ENCODE data around the gene CHI3L1.

CHI3L1 gene

DNA sequence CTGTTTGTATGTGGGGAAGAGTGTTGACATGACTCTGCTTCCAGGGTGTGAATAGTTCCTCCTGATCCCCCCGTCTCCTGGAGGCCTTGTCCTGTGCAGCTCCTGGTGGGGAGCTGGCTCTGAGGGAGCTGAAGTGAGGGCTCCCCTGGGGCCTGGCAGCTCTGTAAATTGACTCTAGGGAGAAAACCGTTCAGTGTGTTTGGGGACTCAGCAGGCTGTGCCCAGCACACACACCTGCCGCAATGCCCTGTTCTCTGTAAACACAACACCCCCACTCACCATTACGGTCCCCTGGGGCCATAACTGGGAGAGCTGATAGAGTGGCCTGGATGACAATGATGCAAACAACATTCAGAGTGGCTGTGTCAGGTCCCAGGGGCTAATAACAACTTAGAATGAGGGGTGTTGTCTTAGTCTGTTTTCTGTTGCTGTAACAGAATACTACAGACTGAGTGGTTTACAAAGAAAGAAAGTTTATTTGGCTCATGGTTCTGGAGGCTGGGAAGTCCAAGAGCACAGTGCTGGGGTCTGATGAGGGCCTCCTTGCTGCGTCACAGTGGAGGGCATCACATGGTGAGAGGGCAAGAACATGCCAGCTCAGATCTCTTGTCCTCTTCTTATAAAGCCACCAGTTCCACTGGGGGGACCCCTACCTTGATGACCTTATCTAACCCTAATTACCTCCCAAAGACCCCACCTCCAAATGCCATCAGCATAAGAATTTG is 43.7 kb downstream of the CHI3L1 start:
- no peak overlapping the region for H3K27ac ChIP-seq (ENCODE audit: insufficient read depth in 1 of 2, low read depth in 1 of 2, low read length in 2 of 2, poor library complexity in 1 of 2, severe bottlenecking in 2 of 2)
- no peaks in the 10 kb centered on the region for H3K4me1 ChIP-seq (ENCODE audit: control extremely low read depth in 1 of 4, control insufficient read depth in 4 of 4, insufficient read depth in 4 of 4, low read length in 3 of 4)
- peaks cover 0 to 7% (median 0%) of the 10 kb centered on the region in 5 experiments for H3K27me3 ChIP-seq (replicated peaks in 2 of 5; ENCODE audit: control insufficient read depth in 4 of 5, insufficient read depth in 5 of 5, low read length in 4 of 5)
- ChIA-PET POLR2A (no interaction called here), CTCF (interaction anchor here (1.0 to 2.1 kb wide), 3 partner anchors 16 to 28 kb away, joined by 3 to 5 read pairs (median 4); no protein-coding TSS in a partner anchor)
- 92% methylated on average over 2 of the region's 5 CpGs for WGBS (ENCODE audit: insufficient coverage)
- H3K36me3 ChIP-seq (ENCODE audit: control insufficient read depth in 4 of 4, insufficient read depth in 4 of 4, low read length in 3 of 4) = no peaks in the 10 kb centered on the region
- DNase-seq = no peak
- H3K9me3 ChIP-seq (ENCODE audit: control extremely low read depth in 1 of 5, control insufficient read depth in 4 of 5, insufficient read depth in 2 of 5, low read depth in 1 of 5, low read length in 4 of 5) = peaks cover 0 to 2% (median 0%) of the 10 kb centered on the region in 5 experiments
- H3K4me3 ChIP-seq (ENCODE audit: control insufficient read depth in 1 of 7, extremely low read depth in 1 of 7, insufficient read depth in 4 of 7, low read depth in 2 of 7, low read length in 6 of 7) = no peak overlapping the region

DNA sequence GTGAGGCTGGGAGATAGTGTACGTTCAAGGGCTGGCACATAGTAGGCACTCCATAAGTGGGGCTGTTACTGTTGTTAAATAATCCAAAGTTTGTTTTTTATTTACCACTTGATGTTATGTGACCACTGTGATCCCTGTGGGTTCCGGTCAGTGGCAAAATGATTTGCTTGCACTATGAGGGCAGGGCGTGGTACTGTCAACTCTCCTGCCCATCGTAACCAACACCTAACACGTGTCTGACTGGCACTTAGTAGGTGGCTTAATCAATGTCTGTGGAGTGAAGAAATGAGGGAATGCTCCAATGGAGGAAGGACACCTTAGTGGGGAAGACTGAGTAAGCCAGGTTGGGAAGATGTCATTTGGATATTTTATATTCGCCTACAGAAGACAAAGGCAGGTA is 44.4 kb downstream of the CHI3L1 start:
- DNase-seq = no peak
- H3K9me3 ChIP-seq (ENCODE audit: control extremely low read depth in 1 of 5, control insufficient read depth in 4 of 5, insufficient read depth in 2 of 5, low read depth in 1 of 5, low read length in 4 of 5) = peaks cover 0 to 2% (median 0%) of the 10 kb centered on the region in 5 experiments
- no peak overlapping the region for H3K4me3 ChIP-seq (ENCODE audit: control insufficient read depth in 1 of 7, extremely low read depth in 1 of 7, insufficient read depth in 4 of 7, low read depth in 2 of 7, low read length in 6 of 7)
- H3K36me3 ChIP-seq (ENCODE audit: control insufficient read depth in 4 of 4, insufficient read depth in 4 of 4, low read length in 3 of 4) = no peaks in the 10 kb centered on the region
- no peak overlapping the region for H3K27ac ChIP-seq (ENCODE audit: insufficient read depth in 1 of 2, low read depth in 1 of 2, low read length in 2 of 2, poor library complexity in 1 of 2, severe bottlenecking in 2 of 2)
- H3K4me1 ChIP-seq (ENCODE audit: control extremely low read depth in 1 of 4, control insufficient read depth in 4 of 4, insufficient read depth in 4 of 4, low read length in 3 of 4) = no peaks in the 10 kb centered on the region
- 94% methylated on average over 5 of the region's 6 CpGs for WGBS (ENCODE audit: insufficient coverage)
- CTCF ChIA-PET = interaction anchor here (1.0 to 2.1 kb wide), 2 partner anchors 24 to 29 kb away, joined by 3 to 5 read pairs; no protein-coding TSS in a partner anchor
- peaks cover 0 to 7% (median 2%) of the 10 kb centered on the region in 5 experiments for H3K27me3 ChIP-seq (replicated peaks in 2 of 5; ENCODE audit: control insufficient read depth in 4 of 5, insufficient read depth in 5 of 5, low read length in 4 of 5)
- POLR2A ChIA-PET = no interaction called here

DNA sequence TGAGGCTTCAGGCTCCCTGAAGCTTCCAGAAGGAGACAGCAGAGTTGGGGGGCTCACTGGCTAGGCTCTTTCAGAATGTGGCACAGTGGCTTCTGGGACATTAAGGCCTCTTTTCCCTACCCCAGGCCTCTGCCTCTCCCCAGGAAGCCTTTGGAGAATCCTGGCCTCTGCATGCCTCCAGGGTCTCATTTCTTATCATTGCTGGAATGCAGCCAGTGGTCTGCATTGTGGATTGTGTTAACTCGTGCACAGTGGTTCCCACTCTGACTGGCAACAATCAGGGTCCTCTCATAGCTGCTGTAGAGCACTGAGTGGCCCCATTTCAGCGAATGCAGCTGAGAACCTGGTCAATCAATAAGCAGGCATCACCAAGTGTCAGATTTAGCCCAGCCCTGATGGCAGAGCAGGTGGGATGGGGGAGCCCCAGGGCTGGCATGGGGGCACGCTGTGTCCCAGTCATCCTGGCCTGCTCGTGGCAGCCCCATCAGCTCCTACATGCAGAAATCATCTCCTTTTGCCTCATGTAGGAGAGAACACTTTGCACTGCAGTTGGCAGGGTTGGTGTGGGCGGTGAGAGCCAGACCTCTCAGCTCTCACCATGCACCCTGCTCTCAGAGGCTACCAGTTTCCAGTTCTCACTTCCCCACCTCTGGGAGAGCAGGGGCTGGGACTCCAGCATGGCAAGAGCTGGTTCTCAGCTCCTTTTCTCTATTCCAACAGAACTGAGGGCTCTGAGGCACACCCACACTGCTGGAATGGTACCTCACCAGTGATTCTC is 45.6 kb downstream of the CHI3L1 start:
- H3K36me3 ChIP-seq (ENCODE audit: control insufficient read depth in 4 of 4, insufficient read depth in 4 of 4, low read length in 3 of 4) = no peaks in the 10 kb centered on the region
- ChIA-PET CTCF (interaction anchor here (0.7 to 2.3 kb wide), 4 partner anchors 9 to 30 kb away, joined by 3 to 6 read pairs (median 5); no protein-coding TSS in a partner anchor), POLR2A (no interaction called here)
- H3K4me1 ChIP-seq (ENCODE audit: control extremely low read depth in 1 of 4, control insufficient read depth in 4 of 4, insufficient read depth in 4 of 4, low read length in 3 of 4) = peaks cover 4 to 7% (median 7%) of the 10 kb centered on the region in 4 experiments
- peaks cover 0 to 2% (median 0%) of the 10 kb centered on the region in 5 experiments for H3K9me3 ChIP-seq (ENCODE audit: control extremely low read depth in 1 of 5, control insufficient read depth in 4 of 5, insufficient read depth in 2 of 5, low read depth in 1 of 5, low read length in 4 of 5)
- peaks cover 0 to 7% (median 3%) of the 10 kb centered on the region in 5 experiments for H3K27me3 ChIP-seq (replicated peaks in 2 of 5; ENCODE audit: control insufficient read depth in 4 of 5, insufficient read depth in 5 of 5, low read length in 4 of 5)
- 89% methylated on average over 4 of the region's 5 CpGs for WGBS (ENCODE audit: insufficient coverage)
- H3K27ac ChIP-seq (ENCODE audit: insufficient read depth in 1 of 2, low read depth in 1 of 2, low read length in 2 of 2, poor library complexity in 1 of 2, severe bottlenecking in 2 of 2) = no peak overlapping the region
- no peak overlapping the region for H3K4me3 ChIP-seq (ENCODE audit: control insufficient read depth in 1 of 7, extremely low read depth in 1 of 7, insufficient read depth in 4 of 7, low read depth in 2 of 7, low read length in 6 of 7)
- no peak for DNase-seq

DNA sequence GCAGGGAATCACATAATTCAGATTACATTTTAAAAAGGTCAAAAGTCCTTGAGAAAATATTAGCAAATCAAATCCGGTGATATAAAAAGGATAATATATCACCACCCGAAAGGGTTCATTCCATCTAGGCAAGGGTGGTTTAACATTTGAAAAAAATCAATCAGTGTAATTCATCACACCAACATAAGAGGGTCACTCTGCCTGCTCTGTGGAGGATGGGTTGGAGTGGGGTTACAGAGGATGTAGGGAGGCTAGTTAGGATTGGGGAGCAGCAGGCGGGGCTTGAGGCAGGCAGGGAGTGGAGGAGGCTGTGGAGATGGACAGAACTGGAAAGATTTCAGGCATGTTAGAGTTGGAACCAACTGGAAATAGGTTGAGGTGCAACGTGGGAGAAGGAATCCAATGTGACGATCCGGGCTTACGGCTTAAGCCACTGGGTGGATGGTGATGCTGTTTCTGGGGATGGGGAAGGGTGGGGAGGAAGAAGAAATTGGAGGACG is 46.5 kb downstream of the CHI3L1 start:
- POLR2A ChIA-PET = no interaction called here
- H3K27ac ChIP-seq (ENCODE audit: insufficient read depth in 1 of 2, low read depth in 1 of 2, low read length in 2 of 2, poor library complexity in 1 of 2, severe bottlenecking in 2 of 2) = no peak overlapping the region
- no peaks in the 10 kb centered on the region for H3K36me3 ChIP-seq (ENCODE audit: control insufficient read depth in 4 of 4, insufficient read depth in 4 of 4, low read length in 3 of 4)
- H3K27me3 ChIP-seq (replicated peaks in 2 of 5; ENCODE audit: control insufficient read depth in 4 of 5, insufficient read depth in 5 of 5, low read length in 4 of 5) = peaks cover 0 to 7% (median 3%) of the 10 kb centered on the region in 5 experiments
- H3K4me1 ChIP-seq (ENCODE audit: control extremely low read depth in 1 of 4, control insufficient read depth in 4 of 4, insufficient read depth in 4 of 4, low read length in 3 of 4) = peaks cover 4 to 15% (median 10%) of the 10 kb centered on the region in 4 experiments
- H3K9me3 ChIP-seq (ENCODE audit: control extremely low read depth in 1 of 5, control insufficient read depth in 4 of 5, insufficient read depth in 2 of 5, low read depth in 1 of 5, low read length in 4 of 5) = peaks cover 0 to 2% (median 0%) of the 10 kb centered on the region in 5 experiments
- CTCF ChIA-PET = interaction anchor here (1.5 to 2.3 kb wide), 3 partner anchors 9 to 31 kb away, joined by 4 to 6 read pairs (median 6); no protein-coding TSS in a partner anchor
- no peak for DNase-seq
- H3K4me3 ChIP-seq (ENCODE audit: control insufficient read depth in 1 of 7, extremely low read depth in 1 of 7, insufficient read depth in 4 of 7, low read depth in 2 of 7, low read length in 6 of 7) = no peak overlapping the region
- 100% methylated on average over 2 of the region's 8 CpGs for WGBS (ENCODE audit: insufficient coverage)

DNA sequence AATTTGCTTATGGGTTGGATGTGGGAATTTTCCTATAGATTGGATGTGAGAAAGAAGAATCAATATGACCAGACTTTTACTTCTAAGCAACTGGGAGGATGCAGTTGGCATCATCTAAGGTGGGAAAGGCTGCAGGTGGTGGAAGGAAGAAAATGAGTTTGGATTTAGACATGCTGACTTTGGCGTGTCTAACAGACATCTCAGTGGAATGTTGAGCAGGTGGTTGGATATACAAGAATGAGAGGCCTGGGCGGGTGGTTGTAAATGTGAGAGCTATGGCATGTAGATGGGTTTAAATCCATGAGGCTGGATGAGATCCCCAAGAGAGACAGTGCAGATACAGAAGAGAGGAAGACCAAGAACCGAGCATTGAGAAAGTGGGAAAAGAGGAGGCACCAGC is 48.4 kb downstream of the CHI3L1 start:
- POLR2A ChIA-PET = no interaction called here
- Histone ChIP-seq H3K4me1 (ENCODE audit: control extremely low read depth in 1 of 4, control insufficient read depth in 4 of 4, insufficient read depth in 4 of 4, low read length in 3 of 4) (peaks cover 4 to 15% (median 10%) of the 10 kb centered on the region in 4 experiments), H3K27me3 (replicated peaks in 2 of 5; ENCODE audit: control insufficient read depth in 4 of 5, insufficient read depth in 5 of 5, low read length in 4 of 5) (peaks cover 0 to 11% (median 3%) of the 10 kb centered on the region in 5 experiments), H3K4me3 (ENCODE audit: control insufficient read depth in 1 of 7, extremely low read depth in 1 of 7, insufficient read depth in 4 of 7, low read depth in 2 of 7, low read length in 6 of 7) (no peak overlapping the region), H3K9me3 (ENCODE audit: control extremely low read depth in 1 of 5, control insufficient read depth in 4 of 5, insufficient read depth in 2 of 5, low read depth in 1 of 5, low read length in 4 of 5) (peaks cover 0 to 2% (median 0%) of the 10 kb centered on the region in 5 experiments), H3K27ac (ENCODE audit: insufficient read depth in 1 of 2, low read depth in 1 of 2, low read length in 2 of 2, poor library complexity in 1 of 2, severe bottlenecking in 2 of 2) (no peak overlapping the region), H3K36me3 (ENCODE audit: control insufficient read depth in 4 of 4, insufficient read depth in 4 of 4, low read length in 3 of 4) (no peaks in the 10 kb centered on the region)
- CTCF ChIA-PET = interaction anchor here (1.0 to 25.2 kb wide), 4 partner anchors 9 to 99 kb away, joined by 4 to 313 read pairs (median 4); partner anchors contain the start of gene MYBPH
- no peak for DNase-seq
- 100% methylated on average over 3 of the region's 3 CpGs for WGBS (ENCODE audit: insufficient coverage)

DNA sequence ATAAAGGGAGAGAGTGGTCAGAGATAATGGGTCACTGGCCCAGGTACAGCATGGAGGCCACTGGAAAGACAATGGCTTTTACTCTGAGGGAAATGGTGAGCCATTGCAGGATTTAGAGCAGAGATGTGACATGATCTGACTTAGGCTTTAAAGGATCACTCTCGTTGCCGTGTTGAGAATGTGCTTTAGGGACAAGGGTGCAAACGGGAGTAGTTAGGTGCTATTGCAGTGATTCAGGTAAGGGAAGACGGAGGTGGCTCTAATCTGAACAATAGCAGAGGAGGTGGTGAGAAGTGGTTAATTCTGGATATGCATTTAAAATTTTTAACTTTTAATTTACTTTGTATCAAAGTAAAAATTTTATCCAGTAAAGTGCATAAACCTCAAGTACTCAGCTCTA is 49.2 kb downstream of the CHI3L1 start:
- POLR2A ChIA-PET = interaction anchor here (0.6 kb wide), 1 partner anchor 60 kb away, joined by 3 read pairs; no protein-coding TSS in a partner anchor
- Histone ChIP-seq H3K36me3 (ENCODE audit: control insufficient read depth in 4 of 4, insufficient read depth in 4 of 4, low read length in 3 of 4) (no peaks in the 10 kb centered on the region), H3K27ac (ENCODE audit: insufficient read depth in 1 of 2, low read depth in 1 of 2, low read length in 2 of 2, poor library complexity in 1 of 2, severe bottlenecking in 2 of 2) (no peak overlapping the region), H3K4me3 (ENCODE audit: control insufficient read depth in 1 of 7, extremely low read depth in 1 of 7, insufficient read depth in 4 of 7, low read depth in 2 of 7, low read length in 6 of 7) (no peak overlapping the region), H3K9me3 (ENCODE audit: control extremely low read depth in 1 of 5, control insufficient read depth in 4 of 5, insufficient read depth in 2 of 5, low read depth in 1 of 5, low read length in 4 of 5) (no peaks in the 10 kb centered on the region), H3K27me3 (replicated peaks in 2 of 5; ENCODE audit: control insufficient read depth in 4 of 5, insufficient read depth in 5 of 5, low read length in 4 of 5) (peaks cover 0 to 11% (median 5%) of the 10 kb centered on the region in 5 experiments), H3K4me1 (ENCODE audit: control extremely low read depth in 1 of 4, control insufficient read depth in 4 of 4, insufficient read depth in 4 of 4, low read length in 3 of 4) (peaks cover 4 to 15% (median 10%) of the 10 kb centered on the region in 4 experiments)
- CTCF ChIA-PET = interaction anchor here (1.1 to 25.2 kb wide), 3 partner anchors 11 to 29 kb away, joined by 4 to 313 read pairs (median 7); partner anchors contain the start of gene MYBPH
- 96% methylated on average over 3 of the region's 4 CpGs for WGBS (ENCODE audit: insufficient coverage)
- no peak for DNase-seq

Measured in common myeloid progenitor, CD34-positive (primary cell).